H1 (cell line): ENCODE results near the gene USH1C. TPM values are rescaled to one million over a fixed set of nuclear protein-coding genes. Genes with fewer than 3 reads are reported as not detected.

ENCODE experiments used
- CTCF ChIA-PET: fragments of 300-600 bp; sonication (Branson Sonifier 250); formaldehyde crosslinking; loops from one replicate; lab custom pipeline; 2021; ENCODE audit not compliant: partially characterized antibody; lab: Charles Lee
- POLR2A ChIA-PET: fragments of 300-600 bp; sonication (Branson Sonifier 250); formaldehyde crosslinking; loops from one replicate; lab custom pipeline; 2021; ENCODE audit warnings: inconsistent platforms; ENCODE audit not compliant: partially characterized antibody; lab: Charles Lee
- DNase-seq, 2 experiments: peaks; one replicate each; pipeline versions ENCODE4 v3.0.0 to v3.0.0-alpha.2; 2010 to 2022; ENCODE audit warnings: low spot score in 2 of 2, low read depth in 1 of 2, mixed read lengths in 1 of 2
- FAIRE-seq: peaks from 2 replicates; lab custom pipeline; 2011; peaks lifted over from hg19 to GRCh38; lab: Jason Lieb, UNC
- H2AFZ ChIP-seq: 2 replicates; pipeline ENCODE4 v1.8.1; 2012; ENCODE audit warnings: low read length, inconsistent platforms
- H2AK5ac ChIP-seq: 2 replicates; pipeline ENCODE4 v1.6.1; 2013; ENCODE audit warnings: low read depth, low read length
- H2BK120ac ChIP-seq: replicated peaks from 2 replicates; pipeline ENCODE3; 2013; ENCODE audit warnings: low read depth, low read length, inconsistent platforms
- H2BK12ac ChIP-seq: 2 replicates; pipeline ENCODE4 v1.6.1; 2013; ENCODE audit warnings: low read depth, low read length
- H2BK15ac ChIP-seq: 2 replicates; pipeline ENCODE4 v1.6.1; 2013; ENCODE audit warnings: low read length
- H2BK20ac ChIP-seq: 2 replicates; pipeline ENCODE4 v1.6.1; 2013; ENCODE audit warnings: low read length
- H2BK5ac ChIP-seq: 2 replicates; pipeline ENCODE4 v1.6.1; 2013; ENCODE audit warnings: low read depth, low read length
- H3K14ac ChIP-seq: 2 replicates; pipeline ENCODE4 v1.6.1; 2013; ENCODE audit warnings: inconsistent platforms; ENCODE audit not compliant: insufficient read length
- H3K18ac ChIP-seq: 2 replicates; pipeline ENCODE4 v1.6.1; 2013; ENCODE audit warnings: low read length; ENCODE audit errors: extremely low read depth
- H3K23ac ChIP-seq: 2 replicates; pipeline ENCODE4 v1.6.1; 2013; ENCODE audit warnings: inconsistent platforms; ENCODE audit not compliant: insufficient read length
- H3K23me2 ChIP-seq: 2 replicates; pipeline ENCODE4 v1.6.1; 2013; ENCODE audit warnings: low read depth, low read length
- H3K27ac ChIP-seq: 2 replicates; pipeline ENCODE4 v1.6.1; 2011; ENCODE audit warnings: low read depth, low read length, inconsistent platforms
- H3K27me3 ChIP-seq, 4 experiments: replicated peaks in 1 of 4; 1 replicate in 1 of 4; 2 replicates in 3 of 4; pipeline versions ENCODE4 v1.6.1 to v1.8.1; 2011 to 2013; ENCODE audit warnings: low read length in 3 of 4, mild to moderate bottlenecking in 3 of 4, inconsistent platforms in 2 of 4, mixed read lengths in 2 of 4, moderate library complexity in 1 of 4; ENCODE audit not compliant: control insufficient read depth in 3 of 4, insufficient read depth in 3 of 4; ENCODE audit errors: extremely low read depth in 1 of 4
- H3K36me3 ChIP-seq, 4 experiments: 2 replicates each; pipeline versions ENCODE4 v1.6.1 to v1.8.1; 2011 to 2013; ENCODE audit warnings: mild to moderate bottlenecking in 4 of 4, low read length in 3 of 4, moderate library complexity in 2 of 4, control low read depth in 1 of 4, inconsistent platforms in 1 of 4; ENCODE audit not compliant: insufficient read depth in 4 of 4, control insufficient read depth in 2 of 4
- H3K4ac ChIP-seq: replicated peaks from 2 replicates; pipeline ENCODE3; 2013; ENCODE audit warnings: low read length, low read depth, mixed read lengths, inconsistent platforms; ENCODE audit not compliant: insufficient read length
- H3K4me1 ChIP-seq, 4 experiments: replicated peaks in 1 of 4; 1 replicate in 1 of 4; 2 replicates in 3 of 4; pipeline versions ENCODE4 v1.6.1 to v1.8.1; 2011 to 2013; ENCODE audit warnings: low read length in 3 of 4, inconsistent platforms in 2 of 4, mixed read lengths in 1 of 4; ENCODE audit not compliant: insufficient read depth in 4 of 4, control insufficient read depth in 3 of 4
- H3K4me2 ChIP-seq, 2 experiments: 2 replicates each; pipeline versions ENCODE4 v1.6.1 to v1.8.1; 2011 to 2013; ENCODE audit warnings: low read depth in 2 of 2, low read length in 2 of 2, control low read depth in 1 of 2, inconsistent platforms in 1 of 2, mild to moderate bottlenecking in 1 of 2; ENCODE audit not compliant: insufficient read depth in 1 of 2
- H3K4me3 ChIP-seq, 4 experiments: fragments of 200-600, 300-600 bp in 1 of 4; sonication (generic), shearing (Covaris generic), sonication (Bioruptor Twin) in 1 of 4; 2 replicates each; pipeline versions ENCODE4 v1.5.1 to v1.8.1; 2011 to 2016; ENCODE audit warnings: low read length in 4 of 4, low read depth in 3 of 4, control low read depth in 2 of 4, inconsistent platforms in 2 of 4, mild to moderate bottlenecking in 2 of 4, mixed read lengths in 1 of 4, moderate library complexity in 1 of 4; ENCODE audit not compliant: insufficient read depth in 2 of 4; ENCODE audit errors: extremely low read depth in 1 of 4
- H3K56ac ChIP-seq: replicated peaks from 2 replicates; pipeline ENCODE3; 2013; ENCODE audit warnings: low read depth, mild to moderate bottlenecking, mixed read lengths, low read length, inconsistent platforms; ENCODE audit not compliant: insufficient read length
- H3K79me1 ChIP-seq: 2 replicates; pipeline ENCODE4 v1.6.1; 2013; ENCODE audit warnings: low read depth, low read length, control low read depth
- H3K79me2 ChIP-seq, 2 experiments: 2 replicates each; pipeline versions ENCODE4 v1.6.1 to v1.8.1; 2012 to 2013; ENCODE audit warnings: low read length in 2 of 2, mild to moderate bottlenecking in 2 of 2, inconsistent platforms in 1 of 2; ENCODE audit not compliant: insufficient read depth in 2 of 2, control insufficient read depth in 1 of 2
- H3K9ac ChIP-seq, 4 experiments: replicated peaks in 1 of 4; 1 replicate in 1 of 4; 2 replicates in 3 of 4; pipeline versions ENCODE4 v1.6.1 to v1.8.1; 2011 to 2013; ENCODE audit warnings: low read depth in 3 of 4, low read length in 3 of 4, control low read depth in 2 of 4, mild to moderate bottlenecking in 2 of 4, moderate library complexity in 2 of 4, inconsistent platforms in 1 of 4; ENCODE audit errors: extremely low read depth in 1 of 4
- H3K9me3 ChIP-seq, 2 experiments: 2 replicates each; pipeline versions ENCODE4 v1.6.1 to v1.8.1; 2012 to 2013; ENCODE audit warnings: mild to moderate bottlenecking in 2 of 2, moderate library complexity in 2 of 2, control low read depth in 1 of 2, inconsistent platforms in 1 of 2, low read depth in 1 of 2, low read length in 1 of 2, mixed read lengths in 1 of 2; ENCODE audit not compliant: insufficient read depth in 2 of 2
- H4K20me1 ChIP-seq, 2 experiments: replicated peaks in 1 of 2; 2 replicates each; pipeline versions ENCODE3 to v1.8.1; 2011 to 2013; ENCODE audit warnings: inconsistent platforms in 2 of 2, low read length in 2 of 2, mild to moderate bottlenecking in 1 of 2; ENCODE audit not compliant: insufficient read depth in 2 of 2, control insufficient read depth in 1 of 2
- H4K5ac ChIP-seq: 2 replicates; pipeline ENCODE4 v1.6.1; 2013; ENCODE audit warnings: low read length, low read depth, mixed read lengths, inconsistent platforms; ENCODE audit not compliant: insufficient read length
- H4K8ac ChIP-seq: 2 replicates; pipeline ENCODE4 v1.8.0; 2013; ENCODE audit warnings: mild to moderate bottlenecking, moderate library complexity, low read length, inconsistent platforms; ENCODE audit not compliant: insufficient read depth; ENCODE audit errors: extremely low read depth
- H4K91ac ChIP-seq: replicated peaks from 2 replicates; pipeline ENCODE3; 2013; ENCODE audit warnings: low read length, mixed read lengths, inconsistent platforms; ENCODE audit not compliant: insufficient read length
- GABPA ChIP-seq: IDR thresholded peaks from 2 replicates; pipeline ENCODE4 v1.6.1; 2011; ENCODE audit warnings: mild to moderate bottlenecking, low read length, moderate library complexity, borderline replicate concordance; ENCODE audit not compliant: insufficient read depth
- HDAC6 ChIP-seq: IDR thresholded peaks from one replicate; pipeline ENCODE4 v1.7.1; 2012; ENCODE audit warnings: low read depth, mild to moderate bottlenecking, inconsistent platforms, low read length, moderate library complexity
- POLR2A ChIP-seq, 2 experiments: IDR thresholded peaks; 1 replicate in 1 of 2; 2 replicates in 1 of 2; pipeline ENCODE4 v1.6.1; 2011; ENCODE audit warnings: low read depth in 2 of 2, low read length in 2 of 2, mild to moderate bottlenecking in 2 of 2; ENCODE audit errors: control extremely low read depth in 1 of 2
- RFX5 ChIP-seq: IDR thresholded peaks from 2 replicates; pipeline ENCODE4 v1.6.1; 2011; ENCODE audit warnings: low read depth, low read length, improper control_type of control experiment, borderline replicate concordance
- SIN3A ChIP-seq, 2 experiments: IDR thresholded peaks in 1 of 2; conservative IDR thresholded peaks in 1 of 2; 2 replicates each; pipeline ENCODE4 v1.6.1; 2011 to 2012; ENCODE audit warnings: low read length in 2 of 2, improper control_type of control experiment in 1 of 2, low read depth in 1 of 2, mild to moderate bottlenecking in 1 of 2
- SP4 ChIP-seq: IDR thresholded peaks from 2 replicates; pipeline ENCODE4 v1.6.1; 2012; ENCODE audit warnings: low read length, inconsistent platforms
- TAF7 ChIP-seq: optimal IDR thresholded peaks from 2 replicates; pipeline ENCODE3; 2011; ENCODE audit warnings: low read depth, mild to moderate bottlenecking, inconsistent platforms, low read length, moderate library complexity, borderline replicate concordance
- WGBS, 2 experiments: shearing (Covaris generic) in 1 of 2; methylation state at CpG; one replicate each; pipeline versions ENCODE4 v1.1.6 to v1.1.7; 2013 to 2015; ENCODE audit warnings: low lambda C conversion rate in 2 of 2, mixed read lengths in 2 of 2, inconsistent platforms in 1 of 2, low coverage in 1 of 2, missing lambda C conversion rate in 1 of 2; ENCODE audit not compliant: insufficient replicate concordance in 2 of 2, insufficient coverage in 1 of 2, insufficient read length in 1 of 2; ENCODE audit errors: extremely low coverage in 1 of 2, missing lambda C conversion rate in 1 of 2; 5-methylcytosine and 5-hydroxymethylcytosine counted together
- polyA plus RNA-seq, 7 experiments: library from polyadenylated mRNA; depleted of rRNA in 3 of 7; stranded (reverse) in 5 of 7; unstranded in 2 of 7; fragments of >200 nt in 5 of 7; fragments of 200-250 nt in 2 of 7; gene quantifications; 1 replicate in 5 of 7; 2 replicates in 1 of 7; 4 replicates in 1 of 7; pipeline versions ENCODE4 v1.2.1 to v1.2.3, GENCODE V29; 2011 to 2013; ENCODE audit warnings: missing spikeins in 2 of 7, mixed read lengths in 2 of 7
- total RNA-seq: library from RNA; stranded (reverse); fragmentation: NEBNext Ultra II Directional; extraction: Animal tissue kit (Norgen Biotek cat#: 25700); gene quantifications from 2 replicates; pipeline ENCODE4 v1.2.1, GENCODE V29; 2021

The USH1C gene
- total and polyA plus RNA-seq, 2 of the 8 experiments (the other 6 are each of a cell fraction or from before 2014, with no cell fraction given): 1.3 to 1.6 TPM

DNA sequence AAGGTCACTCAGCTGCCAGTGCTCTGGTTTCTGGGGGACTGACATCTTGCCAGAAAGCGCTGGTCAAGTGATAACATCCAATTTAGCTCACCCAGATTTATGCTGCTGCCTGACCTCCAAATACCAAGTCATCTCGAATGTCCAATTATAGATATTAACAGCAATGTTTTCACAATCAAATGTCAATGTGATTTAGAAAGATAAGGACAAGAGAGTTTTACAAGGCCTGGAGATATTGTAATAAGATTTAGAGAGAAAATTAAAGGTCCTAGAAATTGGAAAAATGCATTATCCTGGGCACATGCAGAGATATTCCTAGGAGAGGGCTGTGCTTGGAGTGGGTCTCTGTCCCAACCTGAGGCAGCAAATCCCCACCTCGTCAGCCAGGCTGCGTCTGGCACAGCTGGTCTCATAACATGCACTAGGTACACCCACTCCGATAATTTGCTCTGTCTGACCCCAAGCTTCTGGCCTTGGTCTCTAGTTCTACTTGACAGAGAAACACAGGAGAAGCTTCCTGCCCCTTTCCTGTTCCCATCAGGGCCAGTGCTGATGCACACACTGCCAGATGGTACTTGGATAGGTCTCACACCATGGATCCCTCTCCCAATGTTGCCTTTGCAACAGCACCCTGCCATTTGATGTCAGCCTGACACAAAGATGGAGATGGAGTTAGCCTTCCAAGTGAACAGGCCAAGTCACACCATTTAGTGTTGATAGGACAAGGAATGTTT is 28.6 kb downstream of the USH1C start:
- no peaks in the 10 kb centered on the region for H3K27me3 ChIP-seq

More for the DNA sequence above, 28.6 kb downstream of the USH1C start:
- Histone ChIP-seq H3K27ac (no peak overlapping the region), H4K8ac (no peak overlapping the region), H4K20me1 (no peaks in the 10 kb centered on the region), H4K5ac (no peak overlapping the region), H2AK5ac (no peak overlapping the region), H3K36me3 (no peaks in the 10 kb centered on the region), H2BK5ac (no peak overlapping the region), H2AFZ (no peak overlapping the region), H2BK12ac (no peak overlapping the region; the same call in 1 of the 2 replicates), H3K14ac (no peak overlapping the region), H3K4me1 (peaks cover 0 to 6% (median 3%) of the 10 kb centered on the region in 4 experiments; a peak in 6 of 7 replicates), H3K9me3 (no peaks in the 10 kb centered on the region), H2BK120ac (no peak overlapping the region), H3K79me1 (no peaks in the 10 kb centered on the region), H2BK20ac (no peak overlapping the region), H3K18ac (no peak overlapping the region), H3K56ac (no peak overlapping the region), H3K4me2 (no peak overlapping the region), H4K91ac (peak overlapping the region; percentile 23), H3K4me3 (no peak overlapping the region), H3K23me2 (no peaks in the 10 kb centered on the region), H3K4ac (peak overlapping the region; percentile 49), H3K9ac (no peak overlapping the region), H2BK15ac (no peak overlapping the region), H3K23ac (no peak overlapping the region), H3K79me2 (no peaks in the 10 kb centered on the region)
- ChIA-PET CTCF (interaction anchor here (1.1 to 44.8 kb wide), 6 partner anchors 3 to 215 kb away, joined by 3 to 1414 read pairs (median 252); partner anchors contain the start of gene KCNJ11), POLR2A (no interaction called here)
- no peak for TF ChIP-seq RFX5
- TF ChIP-seq HDAC6: no peak
- no peak for TF ChIP-seq SIN3A (conservative IDR thresholded peaks at IDR 0.05 in 1 of 2, IDR thresholded peaks at IDR 0.05 in 1 of 2; ENCODE audit: low read depth in 1 of 2, low read length in 2 of 2)
- no peak for TF ChIP-seq POLR2A (IDR thresholded peaks at IDR 0.05; ENCODE audit: control extremely low read depth in 1 of 2, low read depth in 2 of 2, low read length in 2 of 2)
- no peak for TF ChIP-seq GABPA
- no peak for TF ChIP-seq SP4
- TF ChIP-seq TAF7: no peak
- DNase-seq (no peak), FAIRE-seq (no peak)
- WGBS, 2 experiments: 86% methylated on average over 5 of the region's 5 CpGs; no CpG with 5 or more reads in 1 of the 2 experiments
